HepG2 (cell line): ENCODE data around the gene PXYLP1. TPM values are rescaled to one million over a fixed set of nuclear protein-coding genes. Genes with fewer than 3 reads are reported as not detected.

Source experiments
- CENPT ChIP-seq: sonication (generic); formaldehyde crosslinking; IDR thresholded peaks from 2 replicates; pipeline ENCODE4 v1.8.0; 2022; ENCODE audit warnings: low read depth, mild to moderate bottlenecking, moderate library complexity, missing genetic modification reagents
- DMTF1 ChIP-seq: sonication (generic); formaldehyde crosslinking; IDR thresholded peaks from 2 replicates; pipeline ENCODE4 v1.4.0; 2020; ENCODE audit warnings: mild to moderate bottlenecking, missing genetic modification reagents
- HMGXB3 ChIP-seq: sonication (generic); formaldehyde crosslinking; IDR thresholded peaks from 2 replicates; pipeline ENCODE4 v1.4.0; 2020; ENCODE audit warnings: missing genetic modification reagents, borderline replicate concordance
- HOXD1 ChIP-seq: sonication (generic); formaldehyde crosslinking; IDR thresholded peaks from 2 replicates; pipeline ENCODE4 v1.5.0; 2020; ENCODE audit warnings: missing genetic modification reagents
- MLXIP ChIP-seq: sonication (generic); formaldehyde crosslinking; IDR thresholded peaks from 2 replicates; pipeline ENCODE4 v1.9.0; 2021; ENCODE audit warnings: missing genetic modification reagents, borderline replicate concordance
- POGK ChIP-seq: sonication (generic); formaldehyde crosslinking; conservative IDR thresholded peaks from 2 replicates; pipeline ENCODE4 v1.8.0; 2022; ENCODE audit warnings: mild to moderate bottlenecking, moderate library complexity, missing genetic modification reagents
- PREB ChIP-seq: sonication (generic); formaldehyde crosslinking; IDR thresholded peaks from 2 replicates; pipeline ENCODE4 v1.4.0; 2020; ENCODE audit warnings: missing genetic modification reagents
- SAFB2 ChIP-seq: sonication (generic); formaldehyde crosslinking; IDR thresholded peaks from 2 replicates; pipeline ENCODE4 v1.5.1; 2020; ENCODE audit warnings: missing genetic modification reagents, low read depth, mild to moderate bottlenecking, borderline replicate concordance
- TBX2 ChIP-seq: sonication (generic); formaldehyde crosslinking; IDR thresholded peaks from 2 replicates; pipeline ENCODE4 v1.5.0; 2020; ENCODE audit warnings: missing genetic modification reagents, mild to moderate bottlenecking, borderline replicate concordance
- ZNF263 ChIP-seq: sonication (generic); formaldehyde crosslinking; IDR thresholded peaks from 2 replicates; pipeline ENCODE4 v1.4.0; 2020; ENCODE audit warnings: missing genetic modification reagents
- ZNF432 ChIP-seq: sonication (generic); formaldehyde crosslinking; IDR thresholded peaks from 2 replicates; pipeline ENCODE4 v1.5.0; 2020; ENCODE audit warnings: missing genetic modification reagents, mild to moderate bottlenecking, borderline replicate concordance
- ZNF501 ChIP-seq: sonication (generic); formaldehyde crosslinking; IDR thresholded peaks from 2 replicates; pipeline ENCODE4 v1.5.1; 2020; ENCODE audit warnings: mild to moderate bottlenecking, moderate library complexity, missing genetic modification reagents
- ZNF512 ChIP-seq: sonication (generic); formaldehyde crosslinking; IDR thresholded peaks from 2 replicates; pipeline ENCODE4 v1.4.0; 2020; ENCODE audit warnings: mild to moderate bottlenecking, missing genetic modification reagents
- ZNF558 ChIP-seq: sonication (generic); formaldehyde crosslinking; IDR thresholded peaks from 2 replicates; pipeline ENCODE4 v1.9.0; 2022; ENCODE audit warnings: mild to moderate bottlenecking, missing genetic modification reagents, borderline replicate concordance
- ZNF672 ChIP-seq: sonication (generic); formaldehyde crosslinking; IDR thresholded peaks from 2 replicates; pipeline ENCODE4 v1.8.1; 2022; ENCODE audit warnings: missing genetic modification reagents
- polyA plus RNA-seq, 8 experiments: library from polyadenylated mRNA; depleted of rRNA in 3 of 8; stranded (reverse) in 7 of 8; unstranded in 1 of 8; fragments of >200 nt; fragmentation: Illumina TruSeq in 4 of 8; extraction: Trizol in 4 of 8; gene quantifications; 2 replicates each; pipeline versions ENCODE4 v1.2.1 to v1.2.3, GENCODE V29; 2011 to 2016; ENCODE audit warnings: low read depth in 4 of 8, missing spikeins in 1 of 8, mixed read lengths in 1 of 8; ENCODE audit not compliant: insufficient read depth in 1 of 8
- total RNA-seq, 5 experiments: library from RNA; depleted of rRNA; stranded (reverse); fragments of >200 nt; fragmentation: Illumina TruSeq; extraction: Trizol; gene quantifications; 2 replicates each; pipeline ENCODE4 v1.2.3, GENCODE V29; 2016; ENCODE audit warnings: low read depth in 1 of 5

Gene PXYLP1
- total and polyA plus RNA-seq, 2 of the 13 experiments (the other 11 are each of a cell fraction or from before 2014, with no cell fraction given): 4.9 to 8.1 TPM

GRCh38 chr3:141311170-141311495, 79.5 kb downstream of the PXYLP1 start (continued):
- TF ChIP-seq ZNF672 (no peak), ZNF263 (CRISPR knock-in tag) (no peak), PREB (CRISPR knock-in tag) (peak; percentile 14; the same call in 1 of the 2 replicates), MLXIP (CRISPR knock-in tag) (no peak), CENPT (CRISPR knock-in tag) (0 out of 2 replicates have a peak, but pooled peaks have one; percentile 44), HOXD1 (no peak), ZNF512 (CRISPR knock-in tag) (no peak), ZNF501 (CRISPR knock-in tag) (no peak), TBX2 (CRISPR knock-in tag) (no peak), DMTF1 (CRISPR knock-in tag) (0 out of 2 replicates have a peak, but pooled peaks have one; percentile 8), SAFB2 (CRISPR knock-in tag) (no peak), ZNF558 (CRISPR knock-in tag) (no peak), ZNF432 (CRISPR knock-in tag) (no peak), POGK (CRISPR knock-in tag) (no peak), HMGXB3 (CRISPR knock-in tag) (no peak)
